ENCODE measurements around the gene PUS7.
"Not testable (repeated sequence)": the region's sequence is repeated elsewhere in the genome, so short reads cannot be mapped to it uniquely, and the experiment has no call there.

Gene PUS7

GRCh38 chr7:105496521-105496920 lies 25.6 kb downstream of the PUS7 start:
- DNase-seq = no peak

- no peak for DNase-seq
These were observed 28.2 kb downstream of the PUS7 start for GRCh38 chr7:105493923-105494315.

GRCh38 chr7:105493196-105493922 lies 28.7 kb downstream of the PUS7 start:
- DNase-seq = no peak

GRCh38 chr7:105489409-105489808 lies 32.7 kb downstream of the PUS7 start:
- no peak for DNase-seq

- DNase-seq = no peak
These were observed 34.2 kb downstream of the PUS7 start for GRCh38 chr7:105487579-105488571.

GRCh38 chr7:105480931-105481330 lies 41.1 kb downstream of the PUS7 start:
- no peak for DNase-seq

GRCh38 chr7:105478606-105479005 lies 43.5 kb downstream of the PUS7 start:
- DNase-seq = no peak

GRCh38 chr7:105477908-105478307 lies 44.2 kb downstream of the PUS7 start:
- DNase-seq = no peak

GRCh38 chr7:105474045-105474444 lies 48.0 kb downstream of the PUS7 start:
- no peak for DNase-seq

GRCh38 chr7:105473163-105473562 lies 48.9 kb downstream of the PUS7 start:
- DNase-seq = no peak

GRCh38 chr7:105470846-105471245 lies 51.2 kb downstream of the PUS7 start:
- no peak for DNase-seq

GRCh38 chr7:105470090-105470489 lies 52.0 kb downstream of the PUS7 start:
- DNase-seq = no peak

GRCh38 chr7:105462765-105463420 lies 59.2 kb downstream of the PUS7 start:
- DNase-seq = no peak

GRCh38 chr7:105461518-105461917 lies 60.6 kb downstream of the PUS7 start:
- DNase-seq = no peak

GRCh38 chr7:105457619-105458225 lies 64.3 kb downstream of the PUS7 start:
- DNase-seq = no peak

GRCh38 chr7:105454921-105455320 lies 67.2 kb downstream of the PUS7 start:
- DNase-seq = no peak

- no peak for DNase-seq
These were observed 67.8 kb downstream of the PUS7 start for GRCh38 chr7:105454095-105454747.

GRCh38 chr7:105452085-105452484 lies 70.0 kb downstream of the PUS7 start:
- no peak for DNase-seq

GRCh38 chr7:105450870-105451269 lies 71.2 kb downstream of the PUS7 start:
- not testable (repeated sequence) for DNase-seq

- no peak for DNase-seq
These were observed 71.8 kb downstream of the PUS7 start for GRCh38 chr7:105450177-105450861.

GRCh38 chr7:105448181-105448580 lies 73.9 kb downstream of the PUS7 start:
- no peak for DNase-seq
